GM12872 (cell line): ENCODE results near the gene YAE1.

ENCODE experiments used
- CTCF ChIP-seq: IDR thresholded peaks from 3 replicates; pipeline ENCODE4 v1.5.1; 2011; ENCODE audit warnings: low read depth, mild to moderate bottlenecking, low read length, moderate library complexity; ENCODE audit not compliant: insufficient read depth

The YAE1 gene

GRCh38 chr7:39536951-39537350, 29.3 kb upstream of the YAE1 start:
- no peak for TF ChIP-seq CTCF

DNA sequence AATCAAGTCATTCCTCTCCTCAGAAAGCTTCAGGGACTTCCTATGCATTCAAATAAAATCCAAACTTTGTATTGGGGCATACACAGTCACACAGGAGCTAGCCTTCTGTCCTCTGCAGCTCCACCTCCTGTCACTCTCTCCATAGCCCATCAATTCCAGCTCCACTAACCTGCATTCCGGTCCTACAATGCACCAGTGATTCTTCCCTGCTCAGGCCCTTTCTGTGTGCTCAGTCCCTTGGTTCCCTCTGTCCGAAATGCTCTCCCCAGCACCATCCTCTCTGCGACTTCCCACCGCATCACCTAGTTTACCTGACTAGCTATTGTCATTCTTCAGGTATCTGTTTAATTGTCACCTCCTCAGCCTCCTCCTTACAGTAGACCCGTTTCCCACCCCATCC, 26.4 kb upstream of the YAE1 start:
- TF ChIP-seq CTCF = no peak

- no peak for TF ChIP-seq CTCF
Observed at GRCh38 chr7:39540320-39540719, 25.9 kb upstream of the YAE1 start.

DNA sequence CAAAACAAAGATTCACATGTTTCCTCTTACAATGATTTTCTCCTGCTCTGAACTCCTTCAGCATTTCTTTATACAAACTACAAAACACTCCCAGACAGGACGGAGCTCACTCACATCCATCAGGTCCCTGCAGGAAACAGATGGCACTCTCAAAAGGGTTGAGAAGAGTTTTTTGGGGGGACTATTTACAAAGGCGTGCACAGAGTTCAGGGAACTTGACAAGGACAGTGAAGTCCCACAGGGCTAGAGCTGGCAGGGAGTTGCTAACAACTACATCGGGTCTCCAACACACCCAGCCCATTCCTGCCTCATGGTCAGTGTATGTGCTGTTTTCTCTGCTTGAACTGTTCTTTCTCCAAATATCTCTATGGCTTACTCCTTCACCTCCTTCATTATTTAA, 24.7 kb upstream of the YAE1 start:
- TF ChIP-seq CTCF = no peak

GRCh38 chr7:39547336-39547735, 18.9 kb upstream of the YAE1 start:
- TF ChIP-seq CTCF = no peak

GRCh38 chr7:39550411-39550810, 15.8 kb upstream of the YAE1 start:
- no peak for TF ChIP-seq CTCF

DNA sequence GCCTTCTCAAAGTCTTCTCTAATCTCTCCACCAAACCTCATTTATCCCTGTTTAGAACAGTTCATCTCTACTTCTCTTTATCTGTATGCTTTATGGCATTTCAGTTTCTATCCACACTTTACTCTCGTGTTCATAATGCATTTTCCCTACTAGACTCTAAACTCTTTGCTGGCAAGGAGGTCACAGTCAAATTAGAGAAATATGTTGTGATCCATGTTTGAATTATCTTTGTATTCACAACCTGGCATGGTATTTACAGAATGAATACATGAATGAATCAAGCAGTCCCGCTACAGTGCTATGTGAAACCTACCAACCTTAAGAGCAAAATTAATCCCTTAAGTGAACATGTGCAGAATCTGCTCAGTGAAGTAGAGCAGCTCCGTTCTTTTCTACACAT, 12.8 kb upstream of the YAE1 start:
- no peak for TF ChIP-seq CTCF
